Measurements from ENCODE around the gene CYFIP2.

DNA sequence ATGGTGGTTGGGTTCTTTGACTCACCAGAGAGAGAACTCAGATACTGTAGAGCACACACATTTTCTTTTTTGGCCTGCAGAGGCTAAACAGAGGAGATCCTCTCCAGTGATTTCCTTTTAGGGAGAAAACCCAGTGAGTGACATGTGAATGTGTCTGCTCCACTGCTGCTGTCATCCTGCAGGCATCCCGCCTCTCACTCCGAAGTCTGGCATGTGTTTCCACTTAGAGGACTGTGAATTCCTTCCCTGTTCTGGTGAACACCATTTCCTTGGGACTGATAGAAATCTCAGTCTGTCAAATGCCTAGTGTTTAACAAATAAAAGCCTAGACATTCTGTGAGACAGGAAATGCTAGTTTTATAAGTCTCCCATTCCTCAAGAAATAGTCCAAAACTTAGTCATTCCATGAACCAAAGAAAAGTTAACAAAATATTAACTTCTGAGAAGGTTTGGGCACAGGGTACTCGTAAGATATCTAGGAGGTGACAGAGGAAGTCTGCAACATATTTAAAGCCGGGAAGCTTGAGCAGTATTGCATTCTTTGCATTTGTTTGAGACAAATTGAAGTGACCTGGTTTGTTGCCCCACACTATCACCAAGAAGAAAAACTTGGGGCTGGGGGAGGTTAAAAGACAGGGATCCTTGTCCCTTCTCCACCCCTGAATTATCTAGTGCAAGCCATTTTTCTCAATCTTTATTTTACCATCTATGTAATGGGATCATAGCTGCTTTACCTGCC is 119.2 kb downstream of the CYFIP2 start:
- TF ChIP-seq ZNF565 (CRISPR knock-in tag; conservative IDR thresholded peaks at IDR 0.05; ENCODE audit: low read depth) (no peak), CSDC2 (CRISPR knock-in tag; IDR thresholded peaks at IDR 0.05) (no peak), ZNF8 (CRISPR knock-in tag; IDR thresholded peaks at IDR 0.05) (no peak), GLIS3 (CRISPR knock-in tag; IDR thresholded peaks at IDR 0.05) (no peak), RARB (CRISPR knock-in tag; IDR thresholded peaks at IDR 0.05) (no peak), ARNTL (CRISPR knock-in tag; IDR thresholded peaks at IDR 0.05; ENCODE audit: borderline replicate concordance, low read depth) (no peak), ESRRG (CRISPR knock-in tag; IDR thresholded peaks at IDR 0.05) (no peak)
- TF ChIP-seq, protein P1, sequence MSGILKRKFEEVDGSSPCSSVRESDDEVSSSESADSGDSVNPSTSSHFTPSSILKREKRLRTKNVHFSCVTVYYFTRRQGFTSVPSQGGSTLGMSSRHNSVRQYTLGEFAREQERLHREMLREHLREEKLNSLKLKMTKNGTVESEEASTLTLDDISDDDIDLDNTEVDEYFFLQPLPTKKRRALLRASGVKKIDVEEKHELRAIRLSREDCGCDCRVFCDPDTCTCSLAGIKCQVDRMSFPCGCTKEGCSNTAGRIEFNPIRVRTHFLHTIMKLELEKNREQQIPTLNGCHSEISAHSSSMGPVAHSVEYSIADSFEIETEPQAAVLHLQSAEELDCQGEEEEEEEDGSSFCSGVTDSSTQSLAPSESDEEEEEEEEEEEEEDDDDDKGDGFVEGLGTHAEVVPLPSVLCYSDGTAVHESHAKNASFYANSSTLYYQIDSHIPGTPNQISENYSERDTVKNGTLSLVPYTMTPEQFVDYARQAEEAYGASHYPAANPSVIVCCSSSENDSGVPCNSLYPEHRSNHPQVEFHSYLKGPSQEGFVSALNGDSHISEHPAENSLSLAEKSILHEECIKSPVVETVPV (CRISPR knock-in tag; IDR thresholded peaks at IDR 0.05): peak; percentile 62; the same call in 1 of the 2 replicates
- TF ChIP-seq, protein P2, sequence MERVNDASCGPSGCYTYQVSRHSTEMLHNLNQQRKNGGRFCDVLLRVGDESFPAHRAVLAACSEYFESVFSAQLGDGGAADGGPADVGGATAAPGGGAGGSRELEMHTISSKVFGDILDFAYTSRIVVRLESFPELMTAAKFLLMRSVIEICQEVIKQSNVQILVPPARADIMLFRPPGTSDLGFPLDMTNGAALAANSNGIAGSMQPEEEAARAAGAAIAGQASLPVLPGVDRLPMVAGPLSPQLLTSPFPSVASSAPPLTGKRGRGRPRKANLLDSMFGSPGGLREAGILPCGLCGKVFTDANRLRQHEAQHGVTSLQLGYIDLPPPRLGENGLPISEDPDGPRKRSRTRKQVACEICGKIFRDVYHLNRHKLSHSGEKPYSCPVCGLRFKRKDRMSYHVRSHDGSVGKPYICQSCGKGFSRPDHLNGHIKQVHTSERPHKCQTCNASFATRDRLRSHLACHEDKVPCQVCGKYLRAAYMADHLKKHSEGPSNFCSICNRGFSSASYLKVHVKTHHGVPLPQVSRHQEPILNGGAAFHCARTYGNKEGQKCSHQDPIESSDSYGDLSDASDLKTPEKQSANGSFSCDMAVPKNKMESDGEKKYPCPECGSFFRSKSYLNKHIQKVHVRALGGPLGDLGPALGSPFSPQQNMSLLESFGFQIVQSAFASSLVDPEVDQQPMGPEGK (CRISPR knock-in tag; IDR thresholded peaks at IDR 0.05; ENCODE audit: borderline replicate concordance): no peak

Measured in SK-N-SH treated with all-trans-retinoic acid at 6 μM for 48 hours (cell line).